ENCODE data around the gene ISG20.

GRCh38 chr15:88651971-88652370 is 13.2 kb downstream of the ISG20 start:
- no peak for TF ChIP-seq POLR2A (IDR thresholded peaks at IDR 0.05; ENCODE audit: low read depth, low read length)
- TF ChIP-seq CTCF (IDR thresholded peaks at IDR 0.05; ENCODE audit: extremely low read depth in 1 of 2, insufficient read depth in 1 of 2, low read depth in 1 of 2, low read length in 2 of 2), result no peak
- no peak for TF ChIP-seq EZH2 (IDR thresholded peaks at IDR 0.05; ENCODE audit: borderline replicate concordance, low read depth, low read length, severe bottlenecking)
- no peak for TF ChIP-seq MYC (IDR thresholded peaks at IDR 0.05; ENCODE audit: low read depth, low read length)
- no peak for TF ChIP-seq JUN (IDR thresholded peaks at IDR 0.05; ENCODE audit: borderline replicate concordance, insufficient read depth, insufficient read length, low read depth)

Measured in endothelial cell of umbilical vein (primary cell).